Neural progenitor cell (in vitro differentiated cells): ENCODE data around the gene LY6G5C.

Source experiments
- CTCF ChIP-seq: fragments of 200-600 bp; sonication (generic); IDR thresholded peaks from 2 replicates; pipeline ENCODE4 v1.5.1; 2017; ENCODE audit warnings: antibody characterized with exemption, mild to moderate bottlenecking
- EZH2 ChIP-seq: fragments of 200-600 bp; sonication (generic); IDR thresholded peaks from 2 replicates; pipeline ENCODE4 v1.6.1; 2017; ENCODE audit warnings: antibody characterized with exemption, mild to moderate bottlenecking, moderate library complexity
- EZH2phosphoT487 ChIP-seq: fragments of 200-600 bp; sonication (generic); IDR thresholded peaks from 2 replicates; pipeline ENCODE4 v1.6.1; 2017; ENCODE audit warnings: antibody characterized with exemption

GRCh38 chr6:31658983-31659648 is 21.8 kb downstream of the LY6G5C start:
- no peak for TF ChIP-seq CTCF
- no peak for TF ChIP-seq EZH2
- no peak for TF ChIP-seq EZH2phosphoT487
